Progenitor cell of endocrine pancreas (in vitro differentiated cells): Measurements from ENCODE around the gene DNLZ. TPM values are rescaled to one million over a fixed set of nuclear protein-coding genes. Genes with fewer than 3 reads are reported as not detected.

ENCODE experiments used
- DNase-seq: peaks from one replicate; pipeline ENCODE4 v3.0.0; 2021; ENCODE audit warnings: low spot score; ENCODE audit not compliant: unreplicated experiment
- H3K27ac Mint-ChIP-seq: 2 replicates; pipeline ENCODE4 v1.8.0; 2021; ENCODE audit warnings: mild to moderate bottlenecking, moderate library complexity, mixed read lengths
- H3K27me3 Mint-ChIP-seq: 2 replicates; pipeline ENCODE4 v1.8.0; 2021; ENCODE audit warnings: mixed read lengths
- H3K36me3 Mint-ChIP-seq: 2 replicates; pipeline ENCODE4 v1.8.0; 2022; ENCODE audit warnings: mixed read lengths; ENCODE audit not compliant: insufficient read depth
- H3K4me1 Mint-ChIP-seq: 2 replicates; pipeline ENCODE4 v1.8.0; 2021; ENCODE audit warnings: low read depth, mixed read lengths
- H3K4me3 Mint-ChIP-seq: 2 replicates; pipeline ENCODE4 v1.8.0; 2021; ENCODE audit warnings: low read depth, mild to moderate bottlenecking, moderate library complexity, mixed read lengths
- H3K9me3 Mint-ChIP-seq: 2 replicates; pipeline ENCODE4 v1.8.0; 2021; ENCODE audit warnings: low read depth, mixed read lengths
- total RNA-seq: library from RNA; stranded (reverse); gene quantifications from 2 replicates; pipeline ENCODE4 v1.2.1, GENCODE V29; 2021
- TF ChIP-seq, protein P1 (sequence below): fragments of 200-600 bp; sonication (generic); IDR thresholded peaks from one replicate; pipeline ENCODE4 v1.5.0; 2021; ENCODE audit warnings: antibody characterized with exemption, mild to moderate bottlenecking; ENCODE audit not compliant: unreplicated experiment

Gene DNLZ
- total RNA-seq, 1 donor from 2014 or later: 16.2 TPM

DNA sequence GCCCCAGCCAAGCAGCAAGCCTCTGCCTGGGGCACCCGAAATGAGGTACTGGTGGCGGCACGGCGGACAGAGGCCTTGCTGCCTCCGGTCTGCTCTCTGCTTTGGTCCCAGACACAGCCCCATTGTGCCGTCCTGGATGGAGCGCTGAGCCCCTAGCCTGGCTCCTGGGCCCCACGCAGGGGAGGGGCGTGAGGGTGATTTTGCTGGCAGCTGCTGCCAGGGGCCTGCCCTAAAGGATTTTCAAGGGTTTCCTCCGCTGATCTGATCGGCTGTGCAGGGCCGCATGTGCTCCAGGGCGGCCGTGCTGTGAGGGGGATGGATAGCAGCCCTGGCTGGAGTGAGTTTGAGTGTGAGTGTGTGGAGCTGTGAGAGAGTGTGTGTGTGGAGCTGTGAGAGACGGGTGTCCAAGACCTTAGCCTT is 34.9 kb downstream of the DNLZ start:
- Mint-ChIP-seq H3K9me3 (no peaks in the 10 kb centered on the region), H3K27ac (peak overlapping the region; percentile 88), H3K36me3 (no peaks in the 10 kb centered on the region), H3K27me3 (no peaks in the 10 kb centered on the region), H3K4me1 (peaks cover 6% of the 10 kb centered on the region), H3K4me3 (peak overlapping the region; percentile 73)
- TF ChIP-seq, protein P1, sequence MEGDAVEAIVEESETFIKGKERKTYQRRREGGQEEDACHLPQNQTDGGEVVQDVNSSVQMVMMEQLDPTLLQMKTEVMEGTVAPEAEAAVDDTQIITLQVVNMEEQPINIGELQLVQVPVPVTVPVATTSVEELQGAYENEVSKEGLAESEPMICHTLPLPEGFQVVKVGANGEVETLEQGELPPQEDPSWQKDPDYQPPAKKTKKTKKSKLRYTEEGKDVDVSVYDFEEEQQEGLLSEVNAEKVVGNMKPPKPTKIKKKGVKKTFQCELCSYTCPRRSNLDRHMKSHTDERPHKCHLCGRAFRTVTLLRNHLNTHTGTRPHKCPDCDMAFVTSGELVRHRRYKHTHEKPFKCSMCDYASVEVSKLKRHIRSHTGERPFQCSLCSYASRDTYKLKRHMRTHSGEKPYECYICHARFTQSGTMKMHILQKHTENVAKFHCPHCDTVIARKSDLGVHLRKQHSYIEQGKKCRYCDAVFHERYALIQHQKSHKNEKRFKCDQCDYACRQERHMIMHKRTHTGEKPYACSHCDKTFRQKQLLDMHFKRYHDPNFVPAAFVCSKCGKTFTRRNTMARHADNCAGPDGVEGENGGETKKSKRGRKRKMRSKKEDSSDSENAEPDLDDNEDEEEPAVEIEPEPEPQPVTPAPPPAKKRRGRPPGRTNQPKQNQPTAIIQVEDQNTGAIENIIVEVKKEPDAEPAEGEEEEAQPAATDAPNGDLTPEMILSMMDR: no peak
- DNase-seq: no peak

DNA sequence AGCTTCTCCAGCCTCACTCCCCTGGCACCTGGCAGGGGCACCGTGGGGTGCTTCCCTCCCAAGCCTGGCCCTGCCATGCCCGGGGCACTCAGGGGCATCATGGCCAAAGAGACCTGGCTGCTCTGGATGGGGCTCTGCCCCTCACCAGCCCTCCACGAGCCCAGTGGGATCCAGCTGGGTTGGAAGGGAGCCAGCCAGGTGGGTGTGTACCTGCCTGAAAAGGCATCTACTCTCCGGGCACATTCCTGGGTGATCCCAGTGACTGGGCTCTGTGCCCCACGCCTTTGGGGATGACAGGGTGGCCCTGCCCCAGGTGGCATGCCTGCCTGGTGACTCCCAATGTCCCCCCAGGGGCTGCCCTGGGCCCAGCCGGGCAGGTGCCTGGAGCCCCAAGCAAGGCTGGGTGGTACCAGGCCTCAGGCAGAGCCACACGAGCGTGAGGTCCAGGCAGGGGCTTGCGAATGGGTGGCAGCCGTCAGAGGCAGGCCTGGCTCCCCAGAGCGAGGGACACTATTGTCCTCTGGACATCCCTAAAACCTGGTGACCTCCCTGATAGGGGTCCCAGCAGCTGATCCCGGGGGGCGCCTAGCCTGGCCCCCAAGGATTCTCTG is 35.4 kb downstream of the DNLZ start:
- H3K27me3 Mint-ChIP-seq: no peaks in the 10 kb centered on the region
- peak overlapping the region; percentile 88 for H3K27ac Mint-ChIP-seq
- H3K36me3 Mint-ChIP-seq: no peaks in the 10 kb centered on the region
- no peak for DNase-seq
- TF ChIP-seq, protein P1: no peak
- no peaks in the 10 kb centered on the region for H3K9me3 Mint-ChIP-seq
- peak overlapping the region; percentile 73 for H3K4me3 Mint-ChIP-seq
- peaks cover 6% of the 10 kb centered on the region for H3K4me1 Mint-ChIP-seq

DNA sequence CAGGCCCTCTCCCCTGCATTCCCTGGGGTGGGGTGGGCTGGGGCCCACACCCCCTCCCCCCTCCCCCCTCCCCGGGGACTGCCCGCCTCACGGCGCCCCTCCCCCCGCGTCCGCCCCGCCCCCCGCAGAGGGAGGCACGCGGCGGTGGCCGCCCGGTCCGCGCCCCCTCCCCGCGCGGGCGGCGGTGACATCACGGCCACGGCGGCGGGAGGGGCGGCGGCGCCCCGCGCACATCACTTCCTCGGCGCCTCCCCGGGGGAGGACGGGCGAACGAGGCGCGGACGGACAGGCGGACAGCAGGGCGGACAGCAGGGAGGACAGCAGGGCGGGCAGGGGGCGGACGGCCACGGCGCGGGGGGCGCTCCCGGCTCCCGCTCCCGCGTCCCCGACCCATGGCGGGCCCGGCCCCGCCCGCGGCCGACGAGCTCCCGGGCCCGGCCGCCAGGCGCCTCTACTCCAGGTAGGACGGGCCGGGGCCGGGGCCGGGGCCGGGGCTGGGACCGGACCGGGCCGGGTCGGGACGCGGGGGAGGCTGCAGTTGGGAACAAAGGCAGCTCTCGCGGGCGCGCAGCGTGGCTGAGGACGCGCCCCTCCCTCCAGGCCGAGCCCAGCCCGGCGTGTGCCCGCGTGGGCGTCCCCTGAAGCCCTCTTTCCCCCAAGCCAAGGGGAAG is 36.1 kb downstream of the DNLZ start, which contains the start of gene GPSM1:
Gene GPSM1, plus strand, starts transcription at position 236 of the 671 bp plus-strand sequence. Its CDS starts 157 bp downstream, at position 393.
- H3K27me3 Mint-ChIP-seq: no peaks in the 10 kb centered on the region
- peak; percentile 36 for DNase-seq
- no peaks in the 10 kb centered on the region for H3K9me3 Mint-ChIP-seq
- peak within 1 kb of the TSS; percentile 73 for H3K4me3 Mint-ChIP-seq
- peak within 1 kb of the TSS; percentile 88 for H3K27ac Mint-ChIP-seq
- peaks cover 6% of the 10 kb centered on the region for H3K4me1 Mint-ChIP-seq
- no peaks in the 10 kb centered on the region for H3K36me3 Mint-ChIP-seq
- TF ChIP-seq, protein P1: no peak

DNA sequence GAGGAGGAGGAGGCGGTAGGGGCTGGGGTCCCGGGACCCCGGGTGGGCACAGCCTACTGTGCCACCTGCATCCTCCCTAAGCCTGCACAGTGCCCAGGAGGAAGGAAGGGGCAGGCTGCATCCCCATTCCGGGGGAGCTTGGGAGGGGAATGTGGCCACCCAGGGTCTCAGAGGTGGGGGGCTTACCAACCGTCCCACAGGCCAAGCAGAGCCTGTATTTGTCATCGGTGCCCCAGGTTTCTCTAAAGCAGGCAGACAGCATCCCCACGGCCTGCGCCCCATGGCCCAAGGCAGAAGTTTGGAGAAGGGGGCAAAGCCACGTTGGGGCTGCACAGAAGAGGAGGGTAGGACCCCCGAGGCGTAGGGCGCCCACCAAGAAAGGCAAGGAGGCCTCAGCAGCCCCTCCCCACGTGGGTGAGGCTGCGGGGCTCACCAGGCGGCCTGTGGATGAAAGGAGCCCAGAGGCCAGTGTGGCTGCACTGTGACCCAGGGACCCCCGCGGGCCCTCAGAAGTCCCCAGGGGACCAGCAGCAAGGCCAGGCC is 36.7 kb downstream of the DNLZ start:
- TF ChIP-seq, protein P1: no peak
- DNase-seq: no peak
- peak overlapping the region; percentile 13 for H3K27ac Mint-ChIP-seq
- H3K4me1 Mint-ChIP-seq: peaks cover 6% of the 10 kb centered on the region
- H3K36me3 Mint-ChIP-seq: no peaks in the 10 kb centered on the region
- H3K27me3 Mint-ChIP-seq: peaks cover 2% of the 10 kb centered on the region
- peak overlapping the region; percentile 72 for H3K4me3 Mint-ChIP-seq
- H3K9me3 Mint-ChIP-seq: no peaks in the 10 kb centered on the region

DNA sequence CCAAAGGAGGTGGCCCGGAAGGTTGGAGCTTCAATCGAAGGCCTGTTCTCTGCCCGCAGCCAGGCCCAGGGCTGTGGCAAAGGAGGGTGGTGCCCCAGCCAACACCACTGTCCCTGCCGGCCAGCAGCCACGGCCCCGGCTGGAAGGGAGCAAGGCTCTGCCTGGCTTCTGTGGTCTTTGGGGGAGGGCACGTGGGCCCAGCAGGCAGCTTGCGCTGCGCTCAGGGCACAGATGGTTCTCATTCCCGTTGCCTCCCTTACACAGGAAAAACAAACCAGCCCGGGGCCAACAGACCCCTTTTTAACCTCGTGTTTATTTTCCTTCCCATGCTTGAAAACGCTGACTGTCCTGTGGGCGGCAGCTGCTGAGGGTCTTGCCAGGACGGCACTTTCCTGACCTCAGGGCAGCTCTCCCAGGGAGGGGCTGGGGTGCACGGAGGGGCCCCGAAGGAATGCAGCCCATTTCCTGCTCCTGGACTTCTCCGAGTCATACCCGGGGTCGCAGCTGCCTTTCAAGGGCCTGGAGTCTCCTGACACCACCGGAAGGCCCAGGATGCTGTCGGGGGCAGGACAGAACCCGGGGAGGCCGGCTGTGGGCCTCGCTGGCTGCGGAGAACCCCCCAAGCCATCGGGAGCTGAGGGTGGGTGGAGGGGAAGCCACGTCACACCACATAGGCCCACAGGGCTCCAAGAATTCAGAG is 37.3 kb downstream of the DNLZ start:
- TF ChIP-seq, protein P1: no peak
- DNase-seq: no peak
- Mint-ChIP-seq H3K36me3 (no peaks in the 10 kb centered on the region), H3K27ac (peak overlapping the region; percentile 71), H3K9me3 (no peaks in the 10 kb centered on the region), H3K27me3 (peaks cover 2% of the 10 kb centered on the region), H3K4me1 (peaks cover 6% of the 10 kb centered on the region), H3K4me3 (peak overlapping the region; percentile 72)
